Choroid plexus epithelial cell (primary cell): ENCODE measurements around the gene PHACTR1.
A peak's percentile ranks its signal among the peaks of the same experiment; 100 is the strongest.

Experiments
- DNase-seq: peaks from one replicate; pipeline ENCODE4 v3.0.0-alpha.2; 2010; ENCODE audit warnings: low read depth
- H3K4me3 ChIP-seq: 2 replicates; pipeline ENCODE4 v1.5.1; 2011; ENCODE audit warnings: low read depth, mild to moderate bottlenecking, control low read depth, low read length, moderate library complexity
- TF ChIP-seq, protein P1 (sequence below): conservative IDR thresholded peaks from 2 replicates; pipeline ENCODE4 v1.5.1; 2011; ENCODE audit warnings: low read depth, mild to moderate bottlenecking, control low read depth, inconsistent platforms, low read length, moderate library complexity

The PHACTR1 gene

GRCh38 chr6:13113376-13113775 is 396.8 kb downstream of the PHACTR1 start:
- no peak overlapping the region for H3K4me3 ChIP-seq
- TF ChIP-seq, protein P1, sequence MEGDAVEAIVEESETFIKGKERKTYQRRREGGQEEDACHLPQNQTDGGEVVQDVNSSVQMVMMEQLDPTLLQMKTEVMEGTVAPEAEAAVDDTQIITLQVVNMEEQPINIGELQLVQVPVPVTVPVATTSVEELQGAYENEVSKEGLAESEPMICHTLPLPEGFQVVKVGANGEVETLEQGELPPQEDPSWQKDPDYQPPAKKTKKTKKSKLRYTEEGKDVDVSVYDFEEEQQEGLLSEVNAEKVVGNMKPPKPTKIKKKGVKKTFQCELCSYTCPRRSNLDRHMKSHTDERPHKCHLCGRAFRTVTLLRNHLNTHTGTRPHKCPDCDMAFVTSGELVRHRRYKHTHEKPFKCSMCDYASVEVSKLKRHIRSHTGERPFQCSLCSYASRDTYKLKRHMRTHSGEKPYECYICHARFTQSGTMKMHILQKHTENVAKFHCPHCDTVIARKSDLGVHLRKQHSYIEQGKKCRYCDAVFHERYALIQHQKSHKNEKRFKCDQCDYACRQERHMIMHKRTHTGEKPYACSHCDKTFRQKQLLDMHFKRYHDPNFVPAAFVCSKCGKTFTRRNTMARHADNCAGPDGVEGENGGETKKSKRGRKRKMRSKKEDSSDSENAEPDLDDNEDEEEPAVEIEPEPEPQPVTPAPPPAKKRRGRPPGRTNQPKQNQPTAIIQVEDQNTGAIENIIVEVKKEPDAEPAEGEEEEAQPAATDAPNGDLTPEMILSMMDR = no peak
- DNase-seq = no peak

DNA sequence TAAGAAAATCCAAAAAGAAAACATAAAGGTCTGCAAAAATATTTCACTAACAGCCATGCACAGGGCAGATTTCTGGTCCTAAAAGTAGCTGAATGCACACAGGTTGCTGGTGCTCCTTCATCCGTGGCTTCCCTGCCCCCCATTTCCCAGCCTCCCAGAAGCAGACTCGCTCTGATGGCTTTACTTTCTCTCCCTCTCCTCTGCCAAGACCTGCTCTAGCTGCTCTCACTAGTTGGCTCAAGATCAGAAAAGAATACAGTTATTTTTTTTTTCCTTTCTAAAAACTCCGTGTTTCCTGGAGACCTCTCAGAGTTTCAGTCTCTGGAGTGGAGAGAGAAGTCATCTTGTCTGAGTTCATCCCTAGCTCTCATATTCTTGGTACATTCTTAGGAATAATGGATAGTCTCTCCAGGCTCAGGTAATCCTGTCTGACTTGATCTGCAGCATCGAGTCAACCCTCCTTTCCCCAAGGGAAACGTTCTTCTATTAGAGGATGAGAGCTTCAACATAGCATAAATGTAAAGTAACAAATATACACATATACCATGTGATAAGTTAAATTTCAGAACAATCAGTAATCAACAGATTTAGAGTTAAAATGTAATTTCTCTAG is 397.5 kb downstream of the PHACTR1 start:
- TF ChIP-seq, protein P1 = no peak
- DNase-seq = peak; percentile 7
- H3K4me3 ChIP-seq = no peak overlapping the region

- no peak overlapping the region for H3K4me3 ChIP-seq
- DNase-seq = no peak
- TF ChIP-seq, protein P1 = no peak
These were observed 399.6 kb downstream of the PHACTR1 start for GRCh38 chr6:13116155-13116554.

DNA sequence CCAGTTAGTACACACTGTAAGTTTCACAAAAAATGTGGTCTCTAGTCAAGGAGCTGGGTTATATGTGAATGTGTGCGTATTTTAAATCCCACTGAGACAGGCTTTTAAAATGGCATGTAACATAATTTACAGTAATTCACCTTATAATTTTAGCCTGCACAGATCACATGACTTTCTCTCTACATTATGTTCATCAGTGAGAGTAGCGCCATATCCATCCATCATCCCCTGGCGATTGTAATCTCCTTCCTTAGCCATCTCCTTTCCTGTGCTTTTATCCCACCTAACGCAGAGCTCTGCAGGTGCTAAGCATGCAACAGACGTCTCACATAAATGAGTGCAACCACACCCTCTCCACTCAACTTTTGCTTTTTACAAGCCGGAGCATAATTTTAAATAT is 401.0 kb downstream of the PHACTR1 start:
- no peak overlapping the region for H3K4me3 ChIP-seq
- TF ChIP-seq, protein P1 = no peak
- no peak for DNase-seq

GRCh38 chr6:13119549-13119948 is 403.0 kb downstream of the PHACTR1 start:
- TF ChIP-seq, protein P1 = no peak
- H3K4me3 ChIP-seq = no peak overlapping the region

GRCh38 chr6:13120483-13121482 is 404.2 kb downstream of the PHACTR1 start:
- DNase-seq = no peak
- H3K4me3 ChIP-seq = no peak overlapping the region
- TF ChIP-seq, protein P1 = no peak

More at GRCh38 chr6:13119549-13119948, 403.0 kb downstream of the PHACTR1 start:
- no peak for DNase-seq
